ENCODE results near the gene SCAPER.
"Not testable (repeated sequence)": the region's sequence is repeated elsewhere in the genome, so short reads cannot be mapped to it uniquely, and the experiment has no call there.

SCAPER gene

DNA sequence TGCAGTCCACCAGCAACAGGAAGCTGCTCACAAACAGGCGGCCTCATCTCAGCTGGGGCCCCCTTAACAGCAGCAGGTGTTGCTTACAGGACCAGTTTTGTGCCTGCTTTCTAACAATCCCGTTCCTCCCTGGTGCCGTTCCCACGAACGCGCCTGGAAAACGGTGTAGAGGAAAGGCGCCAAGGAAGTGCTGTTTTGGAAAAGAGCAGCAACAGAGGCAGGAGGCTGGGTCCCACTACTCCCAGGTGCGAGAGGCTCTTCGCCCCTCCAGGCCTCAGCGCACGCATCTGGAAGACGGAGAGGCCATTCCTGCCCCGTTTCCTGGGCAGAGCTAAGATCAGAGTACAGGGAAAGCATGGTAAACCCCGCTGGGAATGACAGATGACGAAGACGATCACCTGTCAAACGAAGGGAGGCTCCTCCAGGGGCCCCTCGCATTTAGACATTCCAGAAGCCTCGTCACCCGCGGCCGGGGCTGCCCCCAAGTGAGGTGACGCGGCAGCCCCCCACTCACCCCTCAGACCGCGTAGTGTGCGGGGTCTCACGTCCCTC lies 603 bp downstream of the SCAPER start:
- DNase-seq (ENCODE audit: low spot score) = no peak

DNA sequence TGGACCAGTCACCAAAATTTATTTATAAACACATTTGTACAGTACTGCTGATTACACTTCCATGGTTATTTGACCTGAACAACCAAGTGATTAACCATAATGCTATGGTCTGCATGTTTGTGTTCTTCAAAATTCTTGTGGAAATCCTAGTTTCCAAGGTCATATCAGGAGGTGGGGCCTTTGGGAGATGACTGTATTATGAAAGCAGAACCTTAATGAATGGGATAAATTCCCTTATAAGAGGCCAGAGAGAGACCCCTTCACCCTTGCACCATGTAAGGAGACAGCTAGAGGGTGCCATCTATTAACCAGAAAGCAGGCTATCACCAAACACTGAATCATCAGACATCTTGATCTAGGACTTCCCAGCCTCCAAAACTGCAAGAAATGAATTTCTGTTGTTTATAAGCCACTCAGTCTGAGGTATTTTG lies 1.9 kb downstream of the SCAPER start:
- DNase-seq (ENCODE audit: low spot score) = peak; percentile 40

DNA sequence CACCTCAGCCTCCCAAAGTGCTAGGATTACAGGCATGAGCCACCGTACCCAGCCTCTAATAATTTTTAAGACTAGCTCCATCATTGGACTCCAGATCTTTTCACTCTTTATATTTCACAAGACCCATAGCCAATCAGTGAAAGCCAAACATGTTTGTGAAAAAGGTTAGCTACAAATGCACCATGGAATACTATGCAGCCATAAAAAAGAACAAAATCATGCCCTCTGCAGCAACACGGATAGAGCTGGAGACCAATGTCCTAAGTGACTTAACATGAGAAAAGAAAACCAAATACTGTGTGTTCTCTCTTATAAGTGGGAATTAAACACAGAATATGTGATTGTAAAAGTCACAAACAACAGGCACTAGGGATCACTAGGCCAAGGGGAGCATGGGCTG lies 3.2 kb downstream of the SCAPER start:
- no peak for DNase-seq (ENCODE audit: low spot score)

DNA sequence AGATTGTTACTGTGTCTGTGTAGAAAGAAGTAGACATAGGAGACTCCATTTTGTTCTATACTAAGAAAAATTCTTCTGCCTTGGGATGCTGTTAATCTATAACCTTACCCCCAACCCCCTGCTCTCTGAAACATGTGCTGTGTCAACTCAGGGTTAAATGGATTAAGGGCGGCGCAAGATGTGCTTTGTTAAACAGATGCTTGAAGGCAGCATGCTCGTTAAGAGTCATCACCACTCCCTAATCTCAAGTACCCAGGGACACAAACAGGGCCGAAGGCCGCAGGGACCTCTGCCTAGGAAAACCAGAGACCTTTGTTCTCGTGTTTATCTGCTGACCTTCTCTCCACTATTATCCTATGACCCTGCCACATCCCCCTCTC lies 5.2 kb downstream of the SCAPER start:
- not testable (repeated sequence) for DNase-seq (ENCODE audit: low spot score)

DNA sequence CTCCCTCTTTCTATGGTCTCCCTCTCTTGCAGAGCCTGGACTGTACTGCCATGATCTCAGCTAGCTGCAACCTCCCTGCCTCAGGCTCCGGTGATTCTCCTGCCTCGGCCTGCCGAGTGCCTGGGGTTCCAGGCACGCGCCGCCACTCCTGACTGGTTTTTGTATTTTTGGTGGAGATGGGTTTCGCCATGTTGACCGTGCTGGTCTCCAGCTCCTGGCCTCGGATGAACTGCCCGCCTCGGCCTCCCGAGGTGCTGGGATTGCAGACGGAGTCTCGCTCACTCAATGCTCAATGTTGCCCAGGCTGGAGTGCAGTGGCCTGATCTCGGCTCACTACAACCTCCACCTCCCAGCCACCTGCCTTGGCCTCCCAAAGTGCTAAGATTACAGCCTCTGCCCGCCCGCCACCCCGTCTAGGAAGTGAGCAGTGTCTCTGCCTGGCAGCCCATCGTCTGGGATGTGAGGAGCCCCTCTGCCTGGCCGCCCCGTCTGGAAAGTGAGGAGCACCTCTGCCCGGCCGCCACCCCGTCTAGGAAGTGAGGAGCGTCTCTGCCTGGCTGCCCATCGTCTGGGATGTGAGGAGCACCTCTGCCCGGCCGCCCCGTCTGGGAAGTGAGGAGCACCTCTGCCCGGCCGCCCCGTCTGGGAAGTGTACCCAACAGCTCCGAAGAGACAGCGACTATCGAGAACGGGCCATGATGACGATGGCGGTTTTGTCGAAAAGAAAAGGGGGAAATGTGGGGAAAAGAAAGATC lies 5.8 kb downstream of the SCAPER start:
- DNase-seq (ENCODE audit: low spot score) = not testable (repeated sequence)

DNA sequence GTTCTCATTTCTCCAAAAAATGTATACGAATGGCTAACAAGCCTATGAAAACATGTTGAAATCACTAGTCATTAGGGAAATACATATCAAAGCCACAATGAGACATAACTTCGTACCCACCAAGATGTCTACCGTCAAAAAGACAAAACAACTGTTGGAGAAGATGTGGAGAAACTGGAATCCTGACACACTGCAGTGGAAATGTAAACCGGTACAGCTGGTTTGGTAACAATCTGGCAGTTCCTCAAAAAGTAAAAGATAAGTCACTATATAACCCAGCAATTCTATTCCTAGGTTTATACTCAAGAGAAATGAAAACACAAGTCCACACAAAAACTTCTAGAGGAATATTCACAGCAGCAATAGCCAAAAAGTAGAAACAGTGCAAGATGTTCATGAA lies 7.0 kb downstream of the SCAPER start:
- no peak for DNase-seq (ENCODE audit: low spot score)

DNA sequence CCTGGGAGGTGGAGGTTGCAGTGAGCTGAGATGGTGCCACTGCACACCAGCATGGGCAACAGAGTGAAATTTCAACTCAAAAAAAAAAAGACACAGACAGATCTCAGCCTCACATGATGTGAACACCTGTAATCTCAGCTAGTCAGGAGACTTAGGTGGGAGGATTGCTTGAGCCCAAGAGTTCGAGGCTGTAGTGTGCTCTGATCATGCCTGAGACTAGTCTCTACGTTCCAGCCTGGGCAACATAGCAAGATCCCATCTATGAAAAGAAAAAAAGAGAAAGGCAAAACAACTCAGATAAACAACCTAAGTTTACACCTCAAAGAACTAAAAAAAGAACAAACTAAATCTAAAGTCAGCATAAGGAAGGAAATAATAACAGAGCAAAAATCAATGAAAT lies 11.0 kb downstream of the SCAPER start:
- DNase-seq (ENCODE audit: low spot score) = no peak

DNA sequence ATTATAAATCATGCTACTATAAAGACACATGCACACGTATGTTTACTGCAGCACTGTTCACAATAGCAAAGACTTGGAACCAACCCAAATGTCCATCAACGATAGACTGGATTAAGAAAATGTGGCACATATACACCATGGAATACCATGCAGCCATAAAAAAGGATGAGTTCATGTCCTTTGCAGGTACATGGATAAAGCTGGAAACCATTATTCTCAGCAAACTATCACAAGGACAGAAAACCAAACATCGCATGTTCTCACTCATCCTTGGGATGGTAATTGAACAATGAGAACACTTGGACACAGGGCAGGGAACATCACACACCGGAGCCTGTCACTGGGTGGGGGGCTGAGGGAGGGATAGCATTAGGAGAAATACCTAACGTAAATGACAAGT lies 12.3 kb downstream of the SCAPER start:
- not testable (repeated sequence) for DNase-seq (ENCODE audit: low spot score)

DNA sequence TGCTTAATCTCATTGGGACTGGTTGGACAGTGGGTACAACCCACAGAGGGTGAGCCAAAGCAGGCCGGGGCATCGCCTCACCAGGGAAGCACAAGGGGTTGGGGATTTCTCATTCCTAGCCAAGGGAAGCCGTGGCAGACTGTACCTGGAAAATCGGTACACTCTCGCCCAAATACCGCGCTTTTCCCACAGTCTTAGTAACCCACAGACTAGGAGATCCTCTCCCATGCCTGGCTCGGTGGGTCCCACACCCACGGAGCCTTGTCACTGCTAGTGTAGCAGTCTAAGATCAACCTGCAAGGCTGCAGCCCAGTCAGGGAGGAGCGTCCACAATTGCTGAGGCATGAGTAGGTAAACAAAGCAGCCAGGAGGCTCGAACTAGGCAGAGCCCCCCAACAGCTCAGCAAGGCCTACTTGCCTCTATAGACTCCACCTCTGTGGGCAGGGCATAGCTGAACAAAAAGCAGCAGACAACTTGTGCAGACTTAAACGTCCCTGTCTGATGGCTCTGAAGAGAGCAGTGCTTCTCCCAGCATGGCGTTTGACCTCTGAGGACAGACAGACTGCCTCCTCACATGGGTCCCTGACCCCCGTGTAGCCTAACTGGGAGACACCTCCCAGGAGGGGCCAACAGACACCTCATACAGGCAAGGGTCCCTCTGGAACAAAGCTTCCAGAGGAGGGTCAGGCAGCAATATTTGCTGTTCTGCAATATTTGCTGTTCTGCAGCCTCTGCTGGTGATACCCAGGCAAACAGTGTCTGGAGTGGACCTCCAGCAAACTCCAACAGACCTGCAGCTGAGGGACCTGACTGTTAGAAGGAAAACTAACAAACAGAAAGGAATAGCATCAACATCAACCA lies 17.6 kb downstream of the SCAPER start:
- DNase-seq (ENCODE audit: low spot score) = not testable (repeated sequence)

DNA sequence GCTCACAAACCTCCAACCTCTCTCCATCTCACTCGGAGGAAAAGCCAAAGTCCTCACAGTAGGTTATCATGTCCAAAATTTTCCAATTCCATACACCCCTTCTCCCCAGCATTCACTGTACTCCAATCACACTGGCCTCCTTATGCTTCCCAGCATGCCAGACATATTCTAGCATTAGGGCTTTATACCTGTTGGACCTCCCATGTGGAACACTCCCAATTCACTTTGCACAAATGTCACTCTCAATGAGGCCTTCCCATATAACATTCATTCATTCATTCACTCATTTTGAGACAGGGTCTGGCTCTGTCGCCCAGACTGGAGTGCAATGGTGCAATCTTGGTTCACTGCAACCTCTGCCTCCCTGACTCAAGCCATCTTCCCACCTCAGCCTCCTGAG lies 19.9 kb downstream of the SCAPER start:
- no peak for DNase-seq (ENCODE audit: low spot score)

DNA sequence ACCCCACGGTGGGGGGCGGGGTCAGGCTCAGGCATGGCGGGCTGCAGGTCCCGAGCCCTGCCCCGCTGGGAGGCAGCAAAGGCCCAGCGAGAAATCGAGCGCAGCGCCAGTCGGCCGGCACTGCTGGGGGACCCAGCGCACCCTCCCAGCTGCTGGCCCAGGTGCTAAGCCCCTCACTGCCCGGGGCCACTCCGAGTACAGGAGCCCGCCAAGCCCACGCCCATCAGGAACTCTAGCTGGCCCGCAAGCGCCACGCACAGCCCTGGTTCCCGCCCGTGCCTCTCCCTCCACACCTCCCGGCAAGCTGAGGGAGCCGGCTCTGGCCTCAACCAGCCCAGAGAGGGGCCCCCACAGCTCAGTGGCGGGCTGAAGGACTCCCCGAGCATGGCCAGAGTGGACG lies 29.2 kb downstream of the SCAPER start:
- DNase-seq (ENCODE audit: low spot score) = no peak

DNA sequence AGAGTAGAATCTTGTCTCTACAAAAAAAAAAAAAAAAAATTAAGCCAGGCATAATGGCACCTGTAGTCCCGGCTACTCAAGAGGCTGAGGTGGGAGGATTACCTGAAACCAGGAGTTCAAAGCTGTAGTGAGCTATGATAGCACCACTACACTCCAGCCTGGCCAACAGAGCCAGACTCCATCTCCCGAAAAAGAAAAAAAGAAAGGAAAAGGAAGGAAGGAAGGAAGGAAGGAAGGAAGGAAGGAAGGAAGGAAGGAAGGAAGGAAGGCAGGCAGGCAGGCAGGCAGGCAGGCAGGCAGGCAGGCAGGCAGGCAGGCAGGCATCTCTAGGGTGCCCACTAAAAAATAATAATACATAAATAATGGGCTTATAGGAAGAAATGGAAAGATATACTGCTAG lies 32.1 kb downstream of the SCAPER start:
- DNase-seq (ENCODE audit: low spot score) = not testable (repeated sequence)

DNA sequence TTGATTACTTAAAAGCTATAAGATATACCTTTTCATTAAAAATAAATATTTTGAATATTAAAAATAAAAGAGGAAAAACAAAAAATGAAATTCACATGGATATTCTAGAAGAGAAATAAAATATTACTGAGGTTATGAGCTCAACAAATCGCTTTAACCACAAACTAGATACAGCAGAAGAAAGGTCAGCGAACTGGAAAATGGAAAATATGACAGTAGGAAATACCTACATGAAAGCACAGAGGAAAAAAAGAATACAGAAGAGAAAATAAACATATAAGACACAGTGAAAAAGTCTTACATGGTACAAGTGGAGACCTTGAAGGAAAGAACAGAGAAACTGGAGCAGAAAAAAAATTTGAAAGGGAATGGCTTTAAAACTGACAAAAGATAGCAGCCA lies 33.2 kb downstream of the SCAPER start:
- DNase-seq (ENCODE audit: low spot score) = no peak

DNA sequence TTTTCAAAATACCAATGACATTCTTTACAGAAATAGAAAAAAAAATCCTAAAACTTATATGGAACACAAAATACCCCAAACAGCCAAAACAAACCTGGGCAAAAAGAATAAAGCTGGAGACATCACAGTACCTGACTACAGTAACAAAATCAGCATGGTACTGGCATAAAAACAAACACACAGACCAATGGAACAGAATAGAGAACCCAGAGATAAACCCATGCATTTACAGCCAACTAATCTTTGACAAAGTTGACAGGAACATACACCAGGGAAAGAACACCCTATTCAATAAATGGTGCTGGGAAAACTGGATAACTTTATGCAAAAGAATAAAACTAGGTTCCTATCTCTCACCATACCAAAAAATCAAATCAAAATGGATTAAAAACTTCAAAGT lies 36.4 kb downstream of the SCAPER start:
- no peak for DNase-seq (ENCODE audit: low spot score)

DNA sequence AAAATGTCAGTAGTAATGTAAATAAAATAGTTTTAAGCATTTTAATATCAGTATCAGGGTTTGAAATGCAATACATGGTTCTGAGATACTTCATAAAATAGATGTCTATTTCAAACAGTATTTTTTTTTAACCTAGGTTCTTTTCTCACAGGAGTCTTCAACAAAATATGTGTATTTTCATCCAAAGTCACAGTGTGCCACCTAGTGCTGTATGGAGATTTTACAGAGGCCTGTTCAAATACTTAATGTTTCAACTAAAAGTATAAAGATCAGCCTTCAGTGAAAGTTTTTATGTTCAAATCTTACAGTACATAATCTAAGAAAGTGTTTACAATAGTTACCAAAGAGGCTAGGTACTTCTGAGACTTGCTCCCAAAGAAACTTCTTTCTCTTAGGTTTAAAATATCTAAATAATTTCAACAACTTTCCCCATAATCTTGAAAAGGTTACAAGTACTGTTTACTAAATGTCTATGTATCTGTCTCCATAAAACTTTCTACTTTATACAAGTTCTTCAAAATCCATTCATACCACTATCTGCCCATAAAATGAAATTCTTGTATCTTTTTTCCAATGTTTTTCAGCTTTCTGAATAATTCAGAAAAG lies 38.3 kb downstream of the SCAPER start:
- no peak for DNase-seq (ENCODE audit: low spot score)

DNA sequence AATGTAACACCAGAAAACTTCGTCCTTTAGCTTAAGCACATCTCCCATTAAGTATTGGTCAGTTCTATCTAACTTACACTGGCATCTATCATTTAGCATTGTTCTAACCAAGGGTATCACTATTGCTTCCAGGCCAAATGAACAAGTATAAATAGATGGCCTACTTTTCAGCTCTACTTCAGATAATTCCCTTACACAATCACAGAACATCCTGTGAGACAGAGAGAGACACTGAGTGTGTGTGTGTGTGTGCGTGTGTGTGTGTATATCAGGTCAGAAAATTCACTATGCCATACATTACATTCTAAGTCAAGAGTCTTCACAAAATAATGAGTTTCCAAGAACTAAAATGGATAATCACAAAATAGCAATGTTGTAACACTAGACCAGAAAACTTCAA lies 39.1 kb downstream of the SCAPER start:
- DNase-seq (ENCODE audit: low spot score) = no peak

DNA sequence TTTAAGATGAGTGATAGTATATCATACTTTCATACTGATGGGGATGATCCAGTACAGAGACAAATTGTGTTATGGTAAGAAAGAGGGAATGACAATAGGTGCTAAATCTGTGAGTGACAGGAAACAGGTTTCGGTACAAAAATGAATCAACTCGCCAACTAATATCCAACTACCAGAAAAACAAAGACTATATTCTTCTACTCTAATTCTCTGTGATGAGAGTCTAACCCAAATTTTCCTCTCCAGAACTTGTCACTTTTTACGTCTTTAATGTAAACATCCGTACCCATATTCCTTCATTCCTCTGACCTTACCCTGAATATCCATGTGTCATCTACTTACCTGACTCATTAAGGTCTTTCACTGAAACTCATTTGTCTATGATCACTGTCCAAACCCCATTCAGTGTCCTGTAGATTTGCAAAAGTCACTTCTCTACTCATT lies 39.6 kb downstream of the SCAPER start:
- no peak for DNase-seq (ENCODE audit: low spot score)

DNA sequence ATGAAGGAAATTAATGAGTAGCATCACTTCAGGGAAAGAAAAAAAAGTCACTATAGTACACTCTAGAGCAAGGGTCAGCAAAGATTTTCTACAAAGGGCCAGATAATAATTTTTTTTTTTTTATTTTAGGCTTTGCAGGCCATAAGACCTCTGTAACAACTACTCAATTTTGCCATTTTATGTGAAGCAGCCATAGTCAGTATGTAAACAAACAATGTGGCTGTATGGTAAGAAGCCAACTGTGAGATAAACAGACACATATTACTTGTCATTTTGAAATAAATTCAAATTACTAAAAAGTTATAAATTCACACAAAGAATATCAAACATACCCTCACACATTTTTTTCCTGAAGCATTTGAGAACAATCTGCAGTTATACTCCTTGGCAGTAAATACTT lies 40.6 kb downstream of the SCAPER start:
- no peak for DNase-seq (ENCODE audit: low spot score)

DNA sequence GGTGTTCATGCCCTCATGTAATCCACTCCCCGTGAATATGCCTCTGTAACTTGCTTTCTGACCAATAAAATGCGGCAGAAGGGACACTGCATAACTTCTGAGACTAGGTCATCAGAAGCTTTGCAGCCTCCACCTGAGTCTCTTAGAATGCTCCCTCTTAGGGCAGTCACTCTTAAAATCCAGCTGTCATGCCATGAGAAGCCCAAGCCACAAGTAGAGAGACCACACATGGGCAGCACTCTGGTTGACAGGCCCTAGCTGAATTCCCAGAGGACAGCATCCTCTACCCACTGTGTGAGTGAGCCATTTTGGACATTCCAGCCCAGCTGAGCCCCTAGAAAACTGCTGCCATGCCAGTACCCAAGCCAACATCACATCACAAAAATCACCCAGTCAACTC lies 41.4 kb downstream of the SCAPER start:
- DNase-seq (ENCODE audit: low spot score) = no peak

DNA sequence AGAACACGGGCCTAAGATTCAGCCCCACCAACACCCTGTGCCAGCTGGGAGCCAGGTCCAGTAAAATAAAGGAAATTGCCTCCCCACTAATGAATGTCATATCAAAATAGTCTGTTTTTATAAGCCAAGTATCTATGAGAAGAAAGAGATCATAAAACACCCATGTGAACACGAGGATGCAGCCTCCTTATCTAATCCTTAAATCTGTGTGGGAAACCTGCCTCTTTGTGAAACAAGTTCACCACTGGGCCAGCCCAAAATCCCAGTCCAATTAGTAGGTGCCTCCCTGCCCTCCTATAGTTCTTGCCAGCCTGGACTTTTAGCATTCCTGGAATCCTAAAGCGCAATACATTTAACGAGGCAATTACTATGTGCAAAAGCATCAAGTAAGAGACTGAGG lies 42.0 kb downstream of the SCAPER start:
- DNase-seq (ENCODE audit: low spot score) = no peak

DNA sequence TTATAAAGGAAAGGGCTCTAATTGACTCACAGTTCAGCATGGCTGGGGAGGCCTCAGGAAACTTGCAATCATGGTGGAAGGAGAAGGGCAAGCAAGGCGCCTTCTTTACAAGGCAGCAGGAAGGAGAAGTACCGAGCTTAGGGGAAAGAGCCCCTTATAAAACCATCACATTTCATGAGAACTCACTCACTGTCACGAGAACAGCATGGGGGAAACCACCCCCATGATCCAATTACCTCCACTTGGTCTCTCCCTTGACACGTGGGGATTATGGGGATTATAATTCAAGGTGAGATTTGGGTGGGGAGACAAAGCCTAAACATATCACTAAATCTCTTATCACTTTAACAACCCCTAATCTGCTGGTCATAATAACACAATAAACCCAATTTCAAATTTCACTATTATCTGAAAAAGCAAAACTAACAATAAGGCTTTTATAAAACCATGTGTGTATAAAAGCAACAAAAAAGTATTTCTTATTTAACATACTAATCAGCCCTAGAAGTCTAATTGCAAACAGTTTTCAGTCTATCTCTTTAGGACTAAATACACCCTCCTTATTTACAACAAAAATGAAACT lies 43.2 kb downstream of the SCAPER start:
- no peak for DNase-seq (ENCODE audit: low spot score)

DNA sequence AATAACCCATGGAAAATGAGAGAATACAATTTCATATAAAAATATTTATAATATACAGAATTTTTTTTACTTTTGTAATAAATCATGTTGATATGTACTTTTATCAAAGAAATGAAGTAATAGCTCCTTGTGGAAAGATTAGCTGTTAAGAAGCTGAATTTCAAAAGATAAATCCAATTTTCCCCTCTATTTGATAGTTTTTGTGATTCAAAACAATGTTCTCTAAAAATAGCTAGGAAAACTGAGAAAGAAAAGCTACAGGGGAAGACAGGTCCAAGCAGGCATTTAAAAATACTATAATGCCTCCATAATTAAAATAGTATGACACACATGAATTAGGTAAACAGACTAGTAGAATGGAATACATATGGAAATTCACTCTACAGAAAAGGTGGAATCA lies 44.9 kb downstream of the SCAPER start:
- no peak for DNase-seq (ENCODE audit: low spot score)

Measured in CD4-positive, alpha-beta T cell treated with Interleukin-15 for 4 hours (primary cell).